H1 (cell line): ENCODE data around the gene ADCY9. TPM values are rescaled to one million over a fixed set of nuclear protein-coding genes. Genes with fewer than 3 reads are reported as not detected.

Source experiments
- CTCF ChIA-PET: fragments of 300-600 bp; sonication (Branson Sonifier 250); formaldehyde crosslinking; loops from one replicate; lab custom pipeline; 2021; ENCODE audit not compliant: partially characterized antibody; lab: Charles Lee
- POLR2A ChIA-PET: fragments of 300-600 bp; sonication (Branson Sonifier 250); formaldehyde crosslinking; loops from one replicate; lab custom pipeline; 2021; ENCODE audit warnings: inconsistent platforms; ENCODE audit not compliant: partially characterized antibody; lab: Charles Lee
- DNase-seq, 2 experiments: peaks; one replicate each; pipeline versions ENCODE4 v3.0.0 to v3.0.0-alpha.2; 2010 to 2022; ENCODE audit warnings: low spot score in 2 of 2, low read depth in 1 of 2, mixed read lengths in 1 of 2
- FAIRE-seq: peaks from 2 replicates; lab custom pipeline; 2011; peaks lifted over from hg19 to GRCh38; lab: Jason Lieb, UNC
- H2AFZ ChIP-seq: 2 replicates; pipeline ENCODE4 v1.8.1; 2012; ENCODE audit warnings: low read length, inconsistent platforms
- H2AK5ac ChIP-seq: 2 replicates; pipeline ENCODE4 v1.6.1; 2013; ENCODE audit warnings: low read depth, low read length
- H2BK120ac ChIP-seq: replicated peaks from 2 replicates; pipeline ENCODE3; 2013; ENCODE audit warnings: low read depth, low read length, inconsistent platforms
- H2BK12ac ChIP-seq: 2 replicates; pipeline ENCODE4 v1.6.1; 2013; ENCODE audit warnings: low read depth, low read length
- H2BK15ac ChIP-seq: 2 replicates; pipeline ENCODE4 v1.6.1; 2013; ENCODE audit warnings: low read length
- H2BK20ac ChIP-seq: 2 replicates; pipeline ENCODE4 v1.6.1; 2013; ENCODE audit warnings: low read length
- H2BK5ac ChIP-seq: 2 replicates; pipeline ENCODE4 v1.6.1; 2013; ENCODE audit warnings: low read depth, low read length
- H3K14ac ChIP-seq: 2 replicates; pipeline ENCODE4 v1.6.1; 2013; ENCODE audit warnings: inconsistent platforms; ENCODE audit not compliant: insufficient read length
- H3K18ac ChIP-seq: 2 replicates; pipeline ENCODE4 v1.6.1; 2013; ENCODE audit warnings: low read length; ENCODE audit errors: extremely low read depth
- H3K23ac ChIP-seq: 2 replicates; pipeline ENCODE4 v1.6.1; 2013; ENCODE audit warnings: inconsistent platforms; ENCODE audit not compliant: insufficient read length
- H3K23me2 ChIP-seq: 2 replicates; pipeline ENCODE4 v1.6.1; 2013; ENCODE audit warnings: low read depth, low read length
- H3K27ac ChIP-seq: 2 replicates; pipeline ENCODE4 v1.6.1; 2011; ENCODE audit warnings: low read depth, low read length, inconsistent platforms
- H3K27me3 ChIP-seq, 4 experiments: replicated peaks in 1 of 4; 1 replicate in 1 of 4; 2 replicates in 3 of 4; pipeline versions ENCODE4 v1.6.1 to v1.8.1; 2011 to 2013; ENCODE audit warnings: low read length in 3 of 4, mild to moderate bottlenecking in 3 of 4, inconsistent platforms in 2 of 4, mixed read lengths in 2 of 4, moderate library complexity in 1 of 4; ENCODE audit not compliant: control insufficient read depth in 3 of 4, insufficient read depth in 3 of 4; ENCODE audit errors: extremely low read depth in 1 of 4
- H3K36me3 ChIP-seq, 4 experiments: 2 replicates each; pipeline versions ENCODE4 v1.6.1 to v1.8.1; 2011 to 2013; ENCODE audit warnings: mild to moderate bottlenecking in 4 of 4, low read length in 3 of 4, moderate library complexity in 2 of 4, control low read depth in 1 of 4, inconsistent platforms in 1 of 4; ENCODE audit not compliant: insufficient read depth in 4 of 4, control insufficient read depth in 2 of 4
- H3K4ac ChIP-seq: replicated peaks from 2 replicates; pipeline ENCODE3; 2013; ENCODE audit warnings: low read length, low read depth, mixed read lengths, inconsistent platforms; ENCODE audit not compliant: insufficient read length
- H3K4me1 ChIP-seq, 4 experiments: replicated peaks in 1 of 4; 1 replicate in 1 of 4; 2 replicates in 3 of 4; pipeline versions ENCODE4 v1.6.1 to v1.8.1; 2011 to 2013; ENCODE audit warnings: low read length in 3 of 4, inconsistent platforms in 2 of 4, mixed read lengths in 1 of 4; ENCODE audit not compliant: insufficient read depth in 4 of 4, control insufficient read depth in 3 of 4
- H3K4me2 ChIP-seq, 2 experiments: 2 replicates each; pipeline versions ENCODE4 v1.6.1 to v1.8.1; 2011 to 2013; ENCODE audit warnings: low read depth in 2 of 2, low read length in 2 of 2, control low read depth in 1 of 2, inconsistent platforms in 1 of 2, mild to moderate bottlenecking in 1 of 2; ENCODE audit not compliant: insufficient read depth in 1 of 2
- H3K4me3 ChIP-seq, 4 experiments: fragments of 200-600, 300-600 bp in 1 of 4; sonication (generic), shearing (Covaris generic), sonication (Bioruptor Twin) in 1 of 4; 2 replicates each; pipeline versions ENCODE4 v1.5.1 to v1.8.1; 2011 to 2016; ENCODE audit warnings: low read length in 4 of 4, low read depth in 3 of 4, control low read depth in 2 of 4, inconsistent platforms in 2 of 4, mild to moderate bottlenecking in 2 of 4, mixed read lengths in 1 of 4, moderate library complexity in 1 of 4; ENCODE audit not compliant: insufficient read depth in 2 of 4; ENCODE audit errors: extremely low read depth in 1 of 4
- H3K56ac ChIP-seq: replicated peaks from 2 replicates; pipeline ENCODE3; 2013; ENCODE audit warnings: low read depth, mild to moderate bottlenecking, mixed read lengths, low read length, inconsistent platforms; ENCODE audit not compliant: insufficient read length
- H3K79me1 ChIP-seq: 2 replicates; pipeline ENCODE4 v1.6.1; 2013; ENCODE audit warnings: low read depth, low read length, control low read depth
- H3K79me2 ChIP-seq, 2 experiments: 2 replicates each; pipeline versions ENCODE4 v1.6.1 to v1.8.1; 2012 to 2013; ENCODE audit warnings: low read length in 2 of 2, mild to moderate bottlenecking in 2 of 2, inconsistent platforms in 1 of 2; ENCODE audit not compliant: insufficient read depth in 2 of 2, control insufficient read depth in 1 of 2
- H3K9ac ChIP-seq, 4 experiments: replicated peaks in 1 of 4; 1 replicate in 1 of 4; 2 replicates in 3 of 4; pipeline versions ENCODE4 v1.6.1 to v1.8.1; 2011 to 2013; ENCODE audit warnings: low read depth in 3 of 4, low read length in 3 of 4, control low read depth in 2 of 4, mild to moderate bottlenecking in 2 of 4, moderate library complexity in 2 of 4, inconsistent platforms in 1 of 4; ENCODE audit errors: extremely low read depth in 1 of 4
- H3K9me3 ChIP-seq, 2 experiments: 2 replicates each; pipeline versions ENCODE4 v1.6.1 to v1.8.1; 2012 to 2013; ENCODE audit warnings: mild to moderate bottlenecking in 2 of 2, moderate library complexity in 2 of 2, control low read depth in 1 of 2, inconsistent platforms in 1 of 2, low read depth in 1 of 2, low read length in 1 of 2, mixed read lengths in 1 of 2; ENCODE audit not compliant: insufficient read depth in 2 of 2
- H4K20me1 ChIP-seq, 2 experiments: replicated peaks in 1 of 2; 2 replicates each; pipeline versions ENCODE3 to v1.8.1; 2011 to 2013; ENCODE audit warnings: inconsistent platforms in 2 of 2, low read length in 2 of 2, mild to moderate bottlenecking in 1 of 2; ENCODE audit not compliant: insufficient read depth in 2 of 2, control insufficient read depth in 1 of 2
- H4K5ac ChIP-seq: 2 replicates; pipeline ENCODE4 v1.6.1; 2013; ENCODE audit warnings: low read length, low read depth, mixed read lengths, inconsistent platforms; ENCODE audit not compliant: insufficient read length
- H4K8ac ChIP-seq: 2 replicates; pipeline ENCODE4 v1.8.0; 2013; ENCODE audit warnings: mild to moderate bottlenecking, moderate library complexity, low read length, inconsistent platforms; ENCODE audit not compliant: insufficient read depth; ENCODE audit errors: extremely low read depth
- H4K91ac ChIP-seq: replicated peaks from 2 replicates; pipeline ENCODE3; 2013; ENCODE audit warnings: low read length, mixed read lengths, inconsistent platforms; ENCODE audit not compliant: insufficient read length
- BRCA1 ChIP-seq: IDR thresholded peaks from 2 replicates; pipeline ENCODE4 v1.6.1; 2012; ENCODE audit warnings: low read depth, low read length, improper control_type of control experiment
- CBX8 ChIP-seq: fragments of 300-800, 300-1000 bp; sonication (generic); IDR thresholded peaks from 2 replicates; pipeline ENCODE4 v1.7.1; 2016; ENCODE audit warnings: low read depth, low read length, borderline replicate concordance
- CEBPB ChIP-seq: IDR thresholded peaks from 2 replicates; pipeline ENCODE4 v1.6.1; 2012; ENCODE audit warnings: low read depth, low read length
- CHD1 ChIP-seq: IDR thresholded peaks from 2 replicates; pipeline ENCODE4 v1.6.1; 2012; ENCODE audit warnings: low read depth, low read length, improper control_type of control experiment
- CTBP2 ChIP-seq: IDR thresholded peaks from 2 replicates; pipeline ENCODE4 v1.7.0; 2011; ENCODE audit warnings: borderline replicate concordance, mild to moderate bottlenecking, moderate library complexity, mixed read lengths, low read length; ENCODE audit not compliant: insufficient read depth, insufficient read length
- EGR1 ChIP-seq: IDR thresholded peaks from 2 replicates; pipeline ENCODE4 v1.6.1; 2011; ENCODE audit warnings: low read depth, low read length, borderline replicate concordance
- EZH2 ChIP-seq: fragments of 200-600 bp; sonication (generic); IDR thresholded peaks from 2 replicates; pipeline ENCODE4 v1.7.1; 2012; ENCODE audit warnings: low read depth, mild to moderate bottlenecking, moderate library complexity, low read length, inconsistent platforms; ENCODE audit not compliant: severe bottlenecking
- PHF8 ChIP-seq: fragments of 200-600 bp; sonication (generic); conservative IDR thresholded peaks from 2 replicates; pipeline ENCODE4 v1.7.1; 2012; ENCODE audit warnings: low read depth, mild to moderate bottlenecking, inconsistent platforms, low read length, moderate library complexity
- POLR2AphosphoS5 ChIP-seq: IDR thresholded peaks from 2 replicates; pipeline ENCODE4 v1.6.1; 2011; ENCODE audit warnings: low read depth, low read length
- SAP30 ChIP-seq: fragments of 300-600 bp; sonication (generic); IDR thresholded peaks from 2 replicates; pipeline ENCODE4 v1.7.1; 2012; ENCODE audit warnings: low read length, moderate library complexity, mild to moderate bottlenecking, inconsistent platforms; ENCODE audit not compliant: insufficient read depth, insufficient replicate concordance
- SRF ChIP-seq: IDR thresholded peaks from 2 replicates; pipeline ENCODE4 v1.6.1; 2011; ENCODE audit warnings: mild to moderate bottlenecking, low read depth, low read length, moderate library complexity
- USF2 ChIP-seq: IDR thresholded peaks from 2 replicates; pipeline ENCODE4 v1.6.1; 2011; ENCODE audit warnings: low read length, improper control_type of control experiment
- ZNF274 ChIP-seq: IDR thresholded peaks from 2 replicates; pipeline ENCODE4 v1.7.0; 2012; ENCODE audit warnings: low read length, borderline replicate concordance; ENCODE audit errors: extremely low read depth
- WGBS, 2 experiments: shearing (Covaris generic) in 1 of 2; methylation state at CpG; one replicate each; pipeline versions ENCODE4 v1.1.6 to v1.1.7; 2013 to 2015; ENCODE audit warnings: low lambda C conversion rate in 2 of 2, mixed read lengths in 2 of 2, inconsistent platforms in 1 of 2, low coverage in 1 of 2, missing lambda C conversion rate in 1 of 2; ENCODE audit not compliant: insufficient replicate concordance in 2 of 2, insufficient coverage in 1 of 2, insufficient read length in 1 of 2; ENCODE audit errors: extremely low coverage in 1 of 2, missing lambda C conversion rate in 1 of 2; 5-methylcytosine and 5-hydroxymethylcytosine counted together
- polyA plus RNA-seq, 7 experiments: library from polyadenylated mRNA; depleted of rRNA in 3 of 7; stranded (reverse) in 5 of 7; unstranded in 2 of 7; fragments of >200 nt in 5 of 7; fragments of 200-250 nt in 2 of 7; gene quantifications; 1 replicate in 5 of 7; 2 replicates in 1 of 7; 4 replicates in 1 of 7; pipeline versions ENCODE4 v1.2.1 to v1.2.3, GENCODE V29; 2011 to 2013; ENCODE audit warnings: missing spikeins in 2 of 7, mixed read lengths in 2 of 7
- total RNA-seq: library from RNA; stranded (reverse); fragmentation: NEBNext Ultra II Directional; extraction: Animal tissue kit (Norgen Biotek cat#: 25700); gene quantifications from 2 replicates; pipeline ENCODE4 v1.2.1, GENCODE V29; 2021

ADCY9 gene
- total and polyA plus RNA-seq, 2 of the 8 experiments (the other 6 are each of a cell fraction or from before 2014, with no cell fraction given), result 5.4 to 13.1 TPM

- Histone ChIP-seq H3K4ac (no peak overlapping the region), H2BK5ac (no peak overlapping the region), H3K23ac (no peak overlapping the region), H3K4me1 (peaks cover 0 to 6% (median 1%) of the 10 kb centered on the region in 4 experiments; a peak in 4 of 7 replicates), H2AK5ac (no peak overlapping the region), H2BK12ac (no peak overlapping the region), H3K27ac (no peak overlapping the region), H4K20me1 (no peaks in the 10 kb centered on the region), H3K4me2 (no peak overlapping the region), H3K79me2 (no peaks in the 10 kb centered on the region), H3K9ac (no peak overlapping the region), H3K56ac (no peak overlapping the region), H3K27me3 (no peaks in the 10 kb centered on the region), H2BK120ac (no peak overlapping the region), H3K14ac (no peak overlapping the region), H2BK20ac (no peak overlapping the region), H3K9me3 (no peaks in the 10 kb centered on the region), H4K8ac (no peak overlapping the region), H3K36me3 (no peaks in the 10 kb centered on the region), H2AFZ (no peak overlapping the region), H4K91ac (no peak overlapping the region), H3K23me2 (no peaks in the 10 kb centered on the region), H3K79me1 (no peaks in the 10 kb centered on the region), H3K18ac (no peak overlapping the region), H4K5ac (no peak overlapping the region), H2BK15ac (no peak overlapping the region), H3K4me3 (no peak overlapping the region)
- ChIA-PET CTCF (interaction anchor here (0.6 to 1.2 kb wide), 3 partner anchors 72 to 162 kb away, joined by 3 to 4 read pairs (median 4); no protein-coding TSS in a partner anchor), POLR2A (interaction anchor here (0.9 to 1.2 kb wide), 2 partner anchors 11 to 12 kb away, joined by 4 to 5 read pairs; no protein-coding TSS in a partner anchor)
- WGBS, 2 experiments, result 93% methylated on average over 4 of the region's 4 CpGs; no CpG with 5 or more reads in 1 of the 2 experiments
- FAIRE-seq (no peak), DNase-seq (no peak)
- TF ChIP-seq EZH2 (no peak), BRCA1 (no peak), POLR2AphosphoS5 (no peak), ZNF274 (no peak), CTBP2 (no peak), SRF (no peak), EGR1 (no peak), CHD1 (no peak), USF2 (no peak), PHF8 (no peak), CBX8 (no peak), SAP30 (no peak), CEBPB (no peak)
Measured at GRCh38 chr16:4098501-4098900, 17.7 kb downstream of the ADCY9 start.
